GM12878 (cell line): ENCODE results near the gene TRIOBP. TPM values are rescaled to one million over a fixed set of nuclear protein-coding genes. Genes with fewer than 3 reads are reported as not detected.

Experiments
- BHLHE40 ChIP-seq, 2 experiments: fragments of 450-650 bp in 1 of 2; IDR thresholded peaks; 2 replicates each; pipeline ENCODE4 v1.6.1; 2011 to 2017; ENCODE audit warnings: low read depth in 2 of 2, borderline replicate concordance in 1 of 2, improper control_type of control experiment in 1 of 2, low read length in 1 of 2, mild to moderate bottlenecking in 1 of 2
- FOS ChIP-seq: IDR thresholded peaks from 3 replicates; pipeline ENCODE4 v1.6.1; 2011; ENCODE audit warnings: borderline replicate concordance; ENCODE audit not compliant: insufficient read length; ENCODE audit errors: extremely low read depth
- HDGF ChIP-seq: fragments of 450-650 bp; IDR thresholded peaks from 2 replicates; pipeline ENCODE4 v1.6.1; 2016; ENCODE audit warnings: antibody characterized with exemption
- KAT2A ChIP-seq: conservative IDR thresholded peaks from 2 replicates; pipeline ENCODE4 v1.6.1; 2011; ENCODE audit warnings: low read depth, low read length; ENCODE audit not compliant: control insufficient read depth
- RAD21 ChIP-seq: IDR thresholded peaks from 2 replicates; pipeline ENCODE4 v1.6.1; 2011; ENCODE audit warnings: mild to moderate bottlenecking, low read depth, low read length, moderate library complexity; ENCODE audit not compliant: insufficient read depth
- TAF1 ChIP-seq: IDR thresholded peaks from 2 replicates; pipeline ENCODE4 v1.6.1; 2011; ENCODE audit warnings: mild to moderate bottlenecking, low read depth, low read length, borderline replicate concordance
- ZZZ3 ChIP-seq: IDR thresholded peaks from 2 replicates; pipeline ENCODE4 v1.6.1; 2011; ENCODE audit warnings: low read depth; ENCODE audit not compliant: control insufficient read depth, insufficient read length
- polyA plus RNA-seq, 11 experiments: library from polyadenylated mRNA; depleted of rRNA in 4 of 11; unstranded in 6 of 11; stranded (reverse) in 5 of 11; fragments of >200 nt; fragmentation: Nextera tagmentation in 4 of 11; fragmentation: Illumina TruSeq in 1 of 11; extraction: Ambion mirVana in 4 of 11; extraction: Trizol in 1 of 11; gene quantifications; 1 replicate in 1 of 11; 2 replicates in 10 of 11; pipeline versions ENCODE4 v1.2.1 to v1.2.3, GENCODE V29; 2011 to 2016; ENCODE audit warnings: inconsistent platforms in 2 of 11, missing spikeins in 2 of 11, low read depth in 1 of 11
- total RNA-seq, 4 experiments: library from RNA; depleted of rRNA in 3 of 4; stranded (reverse); fragments of >200 nt in 3 of 4; fragmentation: Illumina TruSeq in 1 of 4; extraction: Trizol in 1 of 4; gene quantifications; 2 replicates each; pipeline versions ENCODE4 v1.2.1 to v1.2.3, GENCODE V29; 2013 to 2021
- TF ChIP-seq, protein P1 (sequence below): IDR thresholded peaks from 2 replicates; pipeline ENCODE4 v1.6.1; 2011; ENCODE audit warnings: borderline replicate concordance, low read depth, mild to moderate bottlenecking, moderate library complexity, mixed read lengths, low read length; ENCODE audit not compliant: insufficient read depth; ENCODE audit errors: extremely low read length
- TF ChIP-seq, protein P2 (sequence below): IDR thresholded peaks from 2 replicates; pipeline ENCODE4 v1.6.1; 2011; ENCODE audit warnings: borderline replicate concordance, low read depth, mild to moderate bottlenecking, moderate library complexity, low read length; ENCODE audit not compliant: insufficient read depth, poor library complexity, severe bottlenecking

TRIOBP gene
- total and polyA plus RNA-seq, 10 of the 15 experiments (the other 5 are each of a cell fraction or from before 2014, with no cell fraction given) = 0.21 to 23.6 (median 11.9) TPM

DNA sequence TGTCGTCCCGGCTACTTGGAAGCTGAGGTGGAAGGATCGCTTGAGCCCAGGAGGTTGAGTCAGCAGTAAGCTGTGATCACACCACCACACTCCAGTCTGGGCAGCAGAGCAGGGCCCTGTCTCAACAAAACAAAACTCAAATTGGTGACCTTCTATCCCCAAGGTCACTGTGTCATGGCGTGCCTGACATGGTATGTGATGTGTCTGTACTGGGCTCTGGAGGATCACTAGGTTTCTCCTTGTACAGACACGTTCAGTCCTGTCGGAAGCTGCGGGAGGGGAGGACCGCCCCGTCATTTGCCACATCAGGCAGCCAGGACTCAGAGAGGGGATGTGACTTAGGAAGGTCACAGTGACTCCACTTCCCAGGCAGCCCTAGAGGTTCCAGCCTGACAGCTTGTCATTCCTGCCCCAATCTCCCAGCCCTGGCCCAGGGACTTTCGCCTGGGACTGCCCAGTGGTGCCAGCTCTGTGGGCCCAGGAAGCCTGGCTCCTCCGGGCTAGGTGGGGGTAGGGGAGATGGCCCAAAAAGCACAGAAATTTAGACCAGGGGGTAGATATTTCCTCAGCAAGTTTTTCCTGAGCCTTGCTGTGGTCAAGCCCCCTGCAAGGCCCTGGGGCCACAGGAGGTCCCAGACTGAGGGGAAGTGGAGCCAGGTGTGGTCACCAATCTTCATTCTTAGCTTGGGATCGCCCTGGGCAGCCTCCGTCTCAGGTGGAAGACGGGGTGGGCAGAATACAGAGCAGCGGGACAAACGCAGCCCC is 53.2 kb downstream of the TRIOBP start (continued):
- no peak for TF ChIP-seq KAT2A
- TF ChIP-seq BHLHE40 (IDR thresholded peaks at IDR 0.05; ENCODE audit: borderline replicate concordance in 1 of 2, low read depth in 2 of 2, low read length in 1 of 2) = no peak
- TF ChIP-seq TAF1 = no peak
- no peak for TF ChIP-seq RAD21
- TF ChIP-seq, protein P1, sequence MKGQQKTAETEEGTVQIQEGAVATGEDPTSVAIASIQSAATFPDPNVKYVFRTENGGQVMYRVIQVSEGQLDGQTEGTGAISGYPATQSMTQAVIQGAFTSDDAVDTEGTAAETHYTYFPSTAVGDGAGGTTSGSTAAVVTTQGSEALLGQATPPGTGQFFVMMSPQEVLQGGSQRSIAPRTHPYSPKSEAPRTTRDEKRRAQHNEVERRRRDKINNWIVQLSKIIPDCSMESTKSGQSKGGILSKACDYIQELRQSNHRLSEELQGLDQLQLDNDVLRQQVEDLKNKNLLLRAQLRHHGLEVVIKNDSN = no peak
- TF ChIP-seq HDGF = no peak
- TF ChIP-seq FOS = no peak
- TF ChIP-seq, protein P2, sequence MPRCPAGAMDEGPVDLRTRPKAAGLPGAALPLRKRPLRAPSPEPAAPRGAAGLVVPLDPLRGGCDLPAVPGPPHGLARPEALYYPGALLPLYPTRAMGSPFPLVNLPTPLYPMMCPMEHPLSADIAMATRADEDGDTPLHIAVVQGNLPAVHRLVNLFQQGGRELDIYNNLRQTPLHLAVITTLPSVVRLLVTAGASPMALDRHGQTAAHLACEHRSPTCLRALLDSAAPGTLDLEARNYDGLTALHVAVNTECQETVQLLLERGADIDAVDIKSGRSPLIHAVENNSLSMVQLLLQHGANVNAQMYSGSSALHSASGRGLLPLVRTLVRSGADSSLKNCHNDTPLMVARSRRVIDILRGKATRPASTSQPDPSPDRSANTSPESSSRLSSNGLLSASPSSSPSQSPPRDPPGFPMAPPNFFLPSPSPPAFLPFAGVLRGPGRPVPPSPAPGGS = no peak
- no peak for TF ChIP-seq ZZZ3
